AG04450 (cell line): ENCODE data around the gene MX2. TPM values are rescaled to one million over a fixed set of nuclear protein-coding genes. Genes with fewer than 3 reads are reported as not detected.

Experiments
- CTCF ChIA-PET: fragments of 300-600, 350-600 bp; formaldehyde crosslinking; extraction: SDS; loops from one replicate; lab custom pipeline; 2022; ENCODE audit warnings: antibody characterized with exemption, inconsistent platforms; lab: Charles Lee
- POLR2A ChIA-PET: fragments of 350-600 bp; formaldehyde crosslinking; extraction: SDS; loops from one replicate; lab custom pipeline; 2021; ENCODE audit warnings: antibody characterized with exemption, inconsistent platforms; lab: Yijun Ruan, JAX
- DNase-seq: peaks from one replicate; pipeline ENCODE4 v3.0.0-alpha.2; 2011; ENCODE audit warnings: low read depth, low spot score
- H3K27ac ChIP-seq: one replicate; pipeline ENCODE4 v1.5.1; 2012; ENCODE audit warnings: low read depth, low read length, control low read depth
- H3K27me3 ChIP-seq: one replicate; pipeline ENCODE4 v1.6.0; 2012; ENCODE audit warnings: low read length; ENCODE audit not compliant: control insufficient read depth, insufficient read depth
- H3K4me3 ChIP-seq: 2 replicates; pipeline ENCODE4 v1.5.1; 2011; ENCODE audit warnings: mild to moderate bottlenecking, low read depth, low read length, control low read depth
- H3K9me3 ChIP-seq: 2 replicates; pipeline ENCODE4 v1.5.1; 2012; ENCODE audit warnings: low read length; ENCODE audit not compliant: control insufficient read depth, insufficient read depth
- CTCF ChIP-seq: IDR thresholded peaks from 2 replicates; pipeline ENCODE4 v1.5.1; 2011; ENCODE audit warnings: low read depth, low read length, control low read depth, inconsistent platforms
- polyA plus RNA-seq: library from polyadenylated mRNA; depleted of rRNA; stranded (reverse); fragments of >200 nt; gene quantifications from 2 replicates; pipeline ENCODE4 v1.2.3, GENCODE V29; 2011

Gene MX2
- polyA plus RNA-seq, 1 experiment, result 0.82 TPM

GRCh38 chr21:41445465-41445862, 83.6 kb downstream of the MX2 start:
- H3K9me3 ChIP-seq, result no peaks in the 10 kb centered on the region
- ChIA-PET CTCF (no interaction called here), POLR2A (no interaction called here)
- H3K27me3 ChIP-seq, result no peaks in the 10 kb centered on the region
- no peak for TF ChIP-seq CTCF
- H3K27ac ChIP-seq, result no peak overlapping the region
- no peak overlapping the region for H3K4me3 ChIP-seq
- no peak for DNase-seq

GRCh38 chr21:41446586-41446985, 84.8 kb downstream of the MX2 start:
- DNase-seq, result no peak
- Histone ChIP-seq H3K27ac (no peak overlapping the region), H3K4me3 (no peak overlapping the region), H3K27me3 (no peaks in the 10 kb centered on the region), H3K9me3 (no peaks in the 10 kb centered on the region)
- CTCF ChIA-PET, result no interaction called here
- POLR2A ChIA-PET, result no interaction called here
- no peak for TF ChIP-seq CTCF

GRCh38 chr21:41447356-41447755, 85.5 kb downstream of the MX2 start:
- H3K27me3 ChIP-seq, result no peaks in the 10 kb centered on the region
- DNase-seq, result no peak
- H3K27ac ChIP-seq, result no peak overlapping the region
- ChIA-PET CTCF (no interaction called here), POLR2A (no interaction called here)
- no peak overlapping the region for H3K4me3 ChIP-seq
- no peak for TF ChIP-seq CTCF
- no peaks in the 10 kb centered on the region for H3K9me3 ChIP-seq

- H3K27me3 ChIP-seq, result no peaks in the 10 kb centered on the region
- no peak overlapping the region for H3K27ac ChIP-seq
- DNase-seq, result no peak
- no peak overlapping the region for H3K4me3 ChIP-seq
- H3K9me3 ChIP-seq, result no peaks in the 10 kb centered on the region
- CTCF ChIA-PET, result interaction anchor here (2.0 kb wide), 1 partner anchor 166 kb away, joined by 7 read pairs; no protein-coding TSS in a partner anchor
- POLR2A ChIA-PET, result no interaction called here
- TF ChIP-seq CTCF, result no peak
Measured at GRCh38 chr21:41449613-41450012, 87.8 kb downstream of the MX2 start.

- TF ChIP-seq CTCF, result no peak
- Histone ChIP-seq H3K27ac (no peak overlapping the region), H3K27me3 (no peaks in the 10 kb centered on the region), H3K4me3 (no peak overlapping the region), H3K9me3 (no peaks in the 10 kb centered on the region)
- DNase-seq, result no peak
- CTCF ChIA-PET, result no interaction called here
- POLR2A ChIA-PET, result no interaction called here
Measured at GRCh38 chr21:41451753-41452676, 90.2 kb downstream of the MX2 start.
